NCI-H146 (cell line): ENCODE data around the gene SEMA3B.
"Not testable (repeated sequence)": the region's sequence is repeated elsewhere in the genome, so short reads cannot be mapped to it uniquely, and the experiment has no call there.

Source experiments
- DNase-seq: peaks from one replicate; lab custom pipeline; 2025; lab: John Stamatoyannopoulos, UW

Gene SEMA3B

GRCh38 chr3:50272911-50273688, 4.2 kb downstream of the SEMA3B start:
- DNase-seq = peak; percentile 72

- no peak for DNase-seq
Observed at GRCh38 chr3:50273689-50274065, 4.7 kb downstream of the SEMA3B start.

GRCh38 chr3:50274371-50275104, 5.6 kb downstream of the SEMA3B start:
- peak; percentile 39 for DNase-seq

- DNase-seq = no peak
Observed at GRCh38 chr3:50275141-50275995, 6.4 kb downstream of the SEMA3B start.

GRCh38 chr3:50275996-50276761, 7.2 kb downstream of the SEMA3B start:
- no peak for DNase-seq

- no peak for DNase-seq
Observed at GRCh38 chr3:50276762-50277101, 7.8 kb downstream of the SEMA3B start.

- DNase-seq = no peak
Observed at GRCh38 chr3:50278123-50278879, 9.4 kb downstream of the SEMA3B start.

- DNase-seq = no peak
Observed at GRCh38 chr3:50278880-50279224, 9.9 kb downstream of the SEMA3B start, which contains the start of gene LSMEM2. Gene LSMEM2 (plus strand): TSS chr3:50279087. CDS start chr3:50279114, 27 bp downstream.

- DNase-seq = no peak
Observed at GRCh38 chr3:50279255-50280016, 10.5 kb downstream of the SEMA3B start.

GRCh38 chr3:50284121-50284520, 15.2 kb downstream of the SEMA3B start:
- not testable (repeated sequence) for DNase-seq

GRCh38 chr3:50286322-50287227, 17.6 kb downstream of the SEMA3B start:
- no peak for DNase-seq

GRCh38 chr3:50287262-50287661, 18.3 kb downstream of the SEMA3B start:
- no peak for DNase-seq

GRCh38 chr3:50288387-50289007, 19.6 kb downstream of the SEMA3B start:
- no peak for DNase-seq

- no peak for DNase-seq
Observed at GRCh38 chr3:50289130-50289529, 20.2 kb downstream of the SEMA3B start.

GRCh38 chr3:50290161-50290641, 21.3 kb downstream of the SEMA3B start:
- DNase-seq = no peak

GRCh38 chr3:50292159-50293078, 23.5 kb downstream of the SEMA3B start, which contains the start of gene IFRD2:
Gene IFRD2 (minus strand): TSS chr3:50292429. CDS start chr3:50292274, 155 bp downstream.
- DNase-seq = peak; percentile 93

- no peak for DNase-seq
Observed at GRCh38 chr3:50293079-50293801, 24.3 kb downstream of the SEMA3B start.
